ENCODE data around the gene TSPAN4.

The TSPAN4 gene

GRCh38 chr11:862081-862661, 19.5 kb downstream of the TSPAN4 start:
- FAIRE-seq (no peak), DNase-seq (ENCODE audit: extremely low spot score, insufficient read length, low read depth) (no peak)

GRCh38 chr11:862696-863022, 20.0 kb downstream of the TSPAN4 start:
- no peak for DNase-seq (ENCODE audit: extremely low spot score, insufficient read length, low read depth)
- no peak for FAIRE-seq

- no peak for DNase-seq (ENCODE audit: extremely low spot score, insufficient read length, low read depth)
- FAIRE-seq, result no peak
These were observed 20.6 kb downstream of the TSPAN4 start for GRCh38 chr11:863023-863909.

- no peak for DNase-seq (ENCODE audit: extremely low spot score, insufficient read length, low read depth)
- no peak for FAIRE-seq
These were observed 21.5 kb downstream of the TSPAN4 start for GRCh38 chr11:863910-864827.

- DNase-seq (ENCODE audit: extremely low spot score, insufficient read length, low read depth) (no peak), FAIRE-seq (no peak)
These were observed 22.2 kb downstream of the TSPAN4 start for GRCh38 chr11:864898-865297.

GRCh38 chr11:865462-866430, 23.1 kb downstream of the TSPAN4 start:
- DNase-seq (ENCODE audit: extremely low spot score, insufficient read length, low read depth) (no peak), FAIRE-seq (no peak)

- DNase-seq (ENCODE audit: extremely low spot score, insufficient read length, low read depth) (no peak), FAIRE-seq (no peak)
These were observed 23.8 kb downstream of the TSPAN4 start for GRCh38 chr11:866481-866880.

- DNase-seq (ENCODE audit: extremely low spot score, insufficient read length, low read depth) (no peak), FAIRE-seq (no peak)
These were observed 25.3 kb downstream of the TSPAN4 start for GRCh38 chr11:867856-868358.

GRCh38 chr11:868394-868793, 25.7 kb downstream of the TSPAN4 start:
- DNase-seq (ENCODE audit: extremely low spot score, insufficient read length, low read depth) (no peak), FAIRE-seq (no peak)

GRCh38 chr11:868802-869201, 26.1 kb downstream of the TSPAN4 start:
- no peak for DNase-seq (ENCODE audit: extremely low spot score, insufficient read length, low read depth)
- FAIRE-seq, result no peak

GRCh38 chr11:869399-870126, 26.9 kb downstream of the TSPAN4 start:
- DNase-seq (ENCODE audit: extremely low spot score, insufficient read length, low read depth) (no peak), FAIRE-seq (no peak)

GRCh38 chr11:870127-870413, 27.4 kb downstream of the TSPAN4 start:
- no peak for FAIRE-seq
- no peak for DNase-seq (ENCODE audit: extremely low spot score, insufficient read length, low read depth)

- no peak for FAIRE-seq
- DNase-seq (ENCODE audit: extremely low spot score, insufficient read length, low read depth), result no peak
These were observed 27.8 kb downstream of the TSPAN4 start for GRCh38 chr11:870418-870817.

GRCh38 chr11:871472-871871, 28.8 kb downstream of the TSPAN4 start:
- DNase-seq (ENCODE audit: extremely low spot score, insufficient read length, low read depth) (no peak), FAIRE-seq (no peak)

- no peak for DNase-seq (ENCODE audit: extremely low spot score, insufficient read length, low read depth)
- FAIRE-seq, result no peak
These were observed 30.1 kb downstream of the TSPAN4 start for GRCh38 chr11:872799-873198.

- no peak for FAIRE-seq
- DNase-seq (ENCODE audit: extremely low spot score, insufficient read length, low read depth), result no peak
These were observed 31.1 kb downstream of the TSPAN4 start for GRCh38 chr11:873706-874105.

GRCh38 chr11:875203-875602, 32.6 kb downstream of the TSPAN4 start:
- FAIRE-seq, result no peak

GRCh38 chr11:875769-876301, 33.2 kb downstream of the TSPAN4 start:
- no peak for DNase-seq (ENCODE audit: extremely low spot score, insufficient read length, low read depth)
- FAIRE-seq, result no peak

More at GRCh38 chr11:875203-875602, 32.6 kb downstream of the TSPAN4 start:
- DNase-seq (ENCODE audit: extremely low spot score, insufficient read length, low read depth), result no peak

GRCh38 chr11:876545-876944, 33.9 kb downstream of the TSPAN4 start:
- FAIRE-seq (no peak), DNase-seq (ENCODE audit: extremely low spot score, insufficient read length, low read depth) (no peak)

Data from GM18507 (cell line).